Measurements from ENCODE around the gene CHD2.
A peak's percentile ranks its signal among the peaks of the same experiment; 100 is the strongest.

The CHD2 gene

DNA sequence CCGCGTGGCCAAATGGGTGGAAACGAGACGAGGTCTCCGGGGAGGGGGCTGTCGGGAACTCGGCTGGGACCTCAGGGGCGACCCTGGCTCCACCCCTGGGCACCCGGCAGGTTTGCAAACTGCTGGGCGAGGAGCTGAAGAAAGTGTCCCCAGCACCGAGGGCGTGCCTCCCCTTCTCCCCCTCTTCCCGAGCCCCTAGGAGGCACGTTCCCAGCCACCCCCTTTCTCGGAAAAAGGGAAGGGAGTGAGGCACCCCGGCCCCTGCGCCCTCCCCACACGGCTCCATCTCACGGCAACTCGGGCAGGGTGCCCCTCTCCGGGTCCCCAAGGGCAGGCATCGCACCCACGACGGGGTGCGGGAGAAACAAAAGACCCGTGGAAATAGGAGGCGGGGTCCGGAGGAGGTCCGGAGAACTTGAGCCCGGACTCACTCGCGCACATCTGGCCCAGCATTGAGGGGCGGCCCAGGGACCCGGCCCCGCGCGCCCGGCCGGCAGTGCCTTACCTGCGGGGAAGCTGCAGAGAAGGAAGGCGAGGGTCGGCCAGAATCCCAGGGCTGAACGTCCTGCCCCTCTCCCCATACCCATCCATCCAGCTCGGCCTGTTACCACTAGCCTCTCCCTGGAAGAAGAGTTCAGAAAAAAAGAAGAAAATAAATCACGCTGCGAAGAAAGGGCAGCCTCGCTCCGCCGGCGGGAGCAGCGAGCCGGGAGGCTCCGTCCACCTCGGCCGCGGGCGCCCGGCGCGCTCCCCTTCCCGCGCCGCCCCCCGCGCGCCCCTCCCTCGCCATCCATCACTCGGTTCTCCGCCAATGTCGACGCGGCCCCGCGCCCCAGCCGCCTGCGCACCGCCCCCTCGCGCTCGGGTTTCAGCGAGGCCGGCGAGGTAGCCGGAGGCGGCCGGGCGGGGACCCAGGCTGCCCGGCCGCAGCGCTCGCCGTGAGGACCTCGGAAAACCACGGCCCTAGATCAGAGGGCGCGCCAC lies 172.6 kb downstream of the CHD2 start:
- DNase-seq: peak; percentile 63

DNA sequence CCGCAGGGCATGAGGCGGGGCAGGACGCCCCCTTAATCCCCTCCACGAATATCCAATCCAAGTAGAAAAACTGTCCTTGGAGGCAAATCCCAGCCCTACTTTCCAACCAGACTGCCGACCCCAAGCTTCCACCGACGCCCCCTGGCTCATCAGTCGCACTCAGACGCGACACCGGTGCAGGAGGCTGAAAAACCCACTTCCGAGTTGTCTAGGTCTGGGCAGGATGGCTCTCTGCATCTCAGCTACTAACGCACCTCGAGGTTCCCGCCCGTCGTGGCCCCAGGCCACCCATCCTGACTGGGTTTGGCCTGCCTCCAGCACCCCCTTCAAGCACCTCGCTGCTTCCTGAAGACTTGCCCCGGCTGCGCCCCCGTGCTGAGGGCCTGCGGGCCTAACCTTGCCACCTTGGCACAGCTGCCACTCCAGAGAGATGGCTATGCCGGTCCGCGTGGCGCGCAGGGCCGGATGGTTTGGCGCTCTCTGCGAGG lies 173.4 kb downstream of the CHD2 start:
- no peak for DNase-seq

DNA sequence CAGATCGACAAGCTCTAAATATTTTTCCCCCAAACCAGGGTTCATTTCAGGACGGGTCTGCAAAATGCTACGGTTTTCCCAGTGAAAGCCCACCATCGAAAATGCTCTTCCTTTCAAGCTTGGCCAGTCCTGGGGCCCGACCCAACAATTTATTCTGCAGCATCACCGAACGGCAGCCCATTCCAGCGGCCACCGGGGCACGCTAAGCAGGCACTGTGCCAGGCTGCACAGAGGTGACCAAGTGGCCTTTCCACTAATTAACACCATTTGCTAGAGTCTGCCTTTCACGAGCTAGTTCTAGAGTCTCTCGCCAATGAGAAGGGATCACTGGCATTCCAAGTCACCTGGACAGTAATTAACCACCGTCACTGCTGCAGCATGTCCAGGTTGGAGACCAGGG lies 174.5 kb downstream of the CHD2 start:
- no peak for DNase-seq

DNA sequence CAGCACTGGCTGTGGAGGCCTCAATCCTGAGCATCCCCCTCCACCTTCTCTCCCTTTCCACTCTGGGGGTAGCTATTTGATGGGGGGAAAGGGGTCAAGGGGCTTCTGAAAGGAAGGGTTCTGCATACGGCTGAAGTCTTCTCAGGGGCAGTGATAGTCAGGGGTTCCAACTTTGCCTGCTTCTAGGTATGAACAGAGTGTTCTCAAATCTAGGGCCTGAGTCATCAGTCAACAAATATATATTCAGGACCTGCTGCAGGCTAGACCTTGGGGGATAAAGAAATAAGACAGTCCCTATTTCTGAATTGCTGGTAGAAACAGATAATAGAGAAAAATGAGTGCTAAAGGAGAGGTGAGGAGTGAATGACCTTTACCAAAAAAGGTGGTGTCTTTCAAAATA lies 176.1 kb downstream of the CHD2 start:
- no peak for DNase-seq

DNA sequence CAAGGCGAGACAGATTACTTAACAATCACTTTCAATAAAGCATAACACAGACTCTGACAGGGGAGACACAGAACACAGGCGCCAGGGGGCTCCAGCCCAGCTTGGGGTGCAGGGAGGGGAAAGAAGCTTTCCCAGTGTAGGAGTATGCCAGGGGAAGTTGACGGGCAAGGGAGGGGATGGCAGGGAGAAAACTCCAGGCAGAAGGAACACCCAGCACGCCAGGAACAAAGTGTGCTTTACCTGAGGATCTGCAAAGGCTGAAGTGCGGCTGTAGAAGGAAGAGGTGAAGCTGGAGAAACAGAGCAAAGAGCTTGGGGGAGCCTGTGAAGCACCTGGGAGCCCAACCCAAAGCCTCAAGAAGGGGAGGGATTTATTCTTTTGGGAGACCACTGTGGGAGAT lies 176.8 kb downstream of the CHD2 start:
- no peak for DNase-seq
